K562 (cell line): Measurements from ENCODE around the gene LCN1.

Experiments
- CREBBP ChIP-seq: IDR thresholded peaks from one replicate; pipeline ENCODE4 v1.6.1; 2012; ENCODE audit warnings: low read depth, mild to moderate bottlenecking, control low read depth, inconsistent platforms, low read length
- DIDO1 ChIP-seq: fragments of 450-650 bp; IDR thresholded peaks from 2 replicates; pipeline ENCODE4 v1.6.1; 2016; ENCODE audit warnings: low read depth, missing biosample characterization, missing genetic modification characterization
- DMBX1 ChIP-seq: fragments of 250-450 bp; sonication (Bioruptor Pico); IDR thresholded peaks from 2 replicates; pipeline ENCODE4 v1.8.0; 2022; ENCODE audit warnings: inconsistent platforms, mild to moderate bottlenecking, moderate library complexity, borderline replicate concordance
- ETV6 ChIP-seq, 3 experiments: fragments of 150-350 bp in 1 of 3; sonication (generic) in 1 of 3; formaldehyde crosslinking in 1 of 3; IDR thresholded peaks; 2 replicates each; pipeline versions ENCODE4 v1.6.1 to v1.8.0; 2014 to 2022; ENCODE audit warnings: borderline replicate concordance in 2 of 3, low read depth in 2 of 3, antibody characterized with exemption in 1 of 3, low read length in 1 of 3, mild to moderate bottlenecking in 1 of 3, missing genetic modification reagents in 1 of 3
- FOXK2 ChIP-seq, 2 experiments: fragments of 450-650 bp; IDR thresholded peaks in 1 of 2; conservative IDR thresholded peaks in 1 of 2; 2 replicates each; pipeline ENCODE4 v1.6.1; 2016; ENCODE audit warnings: low read depth in 2 of 2, mild to moderate bottlenecking in 1 of 2
- HMGN3 ChIP-seq: IDR thresholded peaks from 2 replicates; pipeline ENCODE4 v1.6.1; 2011; ENCODE audit warnings: borderline replicate concordance, low read depth, mild to moderate bottlenecking, mixed read lengths, low read length; ENCODE audit not compliant: insufficient read length; ENCODE audit errors: extremely low read depth
- NR2F6 ChIP-seq: fragments of 450-650 bp; formaldehyde crosslinking; IDR thresholded peaks from 2 replicates; pipeline ENCODE4 v1.4.0; 2020; ENCODE audit warnings: mild to moderate bottlenecking
- POLR2AphosphoS5 ChIP-seq: IDR thresholded peaks from 2 replicates; pipeline ENCODE4 v1.6.1; 2011; ENCODE audit warnings: mild to moderate bottlenecking, low read depth, low read length, moderate library complexity; ENCODE audit not compliant: control insufficient read depth, insufficient read depth
- RHOXF2B ChIP-seq: fragments of 250-450 bp; sonication (Bioruptor Pico); conservative IDR thresholded peaks from 2 replicates; pipeline ENCODE4 v1.5.1; 2021
- TEAD2 ChIP-seq: fragments of 450-650 bp; IDR thresholded peaks from 2 replicates; pipeline ENCODE4 v1.6.1; 2016; ENCODE audit warnings: missing genetic modification characterization, control low read depth, missing compliant biosample characterization
- THRAP3 ChIP-seq: fragments of 450-650 bp; IDR thresholded peaks from 2 replicates; pipeline ENCODE4 v1.6.1; 2016; ENCODE audit warnings: mild to moderate bottlenecking, inconsistent platforms, borderline replicate concordance
- ZNF143 ChIP-seq: sonication (generic); formaldehyde crosslinking; IDR thresholded peaks from 2 replicates; pipeline ENCODE4 v1.9.0; 2022; ENCODE audit warnings: mild to moderate bottlenecking, missing genetic modification reagents
- TF ChIP-seq, protein P1 (sequence below), 3 experiments: IDR thresholded peaks in 2 of 3; conservative IDR thresholded peaks in 1 of 3; 2 replicates each; pipeline ENCODE4 v1.5.1; 2011 to 2012; ENCODE audit warnings: low read length in 3 of 3, mild to moderate bottlenecking in 3 of 3, control low read depth in 2 of 3, improper control_type of control experiment in 1 of 3, inconsistent platforms in 1 of 3, low read depth in 1 of 3, mixed read lengths in 1 of 3, moderate library complexity in 1 of 3; ENCODE audit not compliant: insufficient read depth in 2 of 3
- TF ChIP-seq, protein P2 (sequence below): sonication (generic); IDR thresholded peaks from 2 replicates; pipeline ENCODE4 v1.6.1; 2016

DNA sequence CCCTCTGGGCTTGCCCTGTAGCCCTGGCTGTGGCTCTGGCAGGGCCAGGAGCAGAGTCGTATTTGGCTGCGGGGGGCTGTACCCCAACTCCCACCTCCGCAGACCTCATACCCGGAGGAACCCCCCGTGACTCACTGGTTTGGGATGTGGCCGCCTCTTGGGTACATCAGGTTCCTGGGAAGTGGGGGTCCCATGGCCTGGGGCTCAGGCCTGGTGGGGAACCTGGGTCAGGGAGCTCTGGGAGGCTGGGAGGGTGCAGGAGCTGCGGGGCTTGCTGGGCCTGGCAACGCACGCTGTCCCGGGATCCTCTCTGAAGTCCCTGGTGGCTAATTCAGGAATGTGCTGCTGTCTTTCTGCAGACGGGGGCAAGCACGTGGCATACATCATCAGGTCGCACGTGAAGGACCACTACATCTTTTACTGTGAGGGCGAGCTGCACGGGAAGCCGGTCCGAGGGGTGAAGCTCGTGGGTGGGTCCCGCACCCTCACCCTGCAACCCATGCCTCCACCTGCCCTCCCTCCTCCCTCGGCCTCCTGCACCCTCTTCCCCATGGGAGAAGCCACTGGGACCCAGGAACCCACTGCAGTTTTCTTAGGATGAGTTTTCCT is 2.4 kb downstream of the LCN1 start:
- TF ChIP-seq HMGN3 (no peak), FOXK2 (conservative IDR thresholded peaks at IDR 0.05 in 1 of 2, IDR thresholded peaks at IDR 0.05 in 1 of 2; ENCODE audit: low read depth in 2 of 2) (no peak), ETV6 (IDR thresholded peaks at IDR 0.05; ENCODE audit: borderline replicate concordance in 1 of 2, low read depth in 2 of 2, low read length in 1 of 2) (no peak), ETV6 (CRISPR knock-in tag; IDR thresholded peaks at IDR 0.05; ENCODE audit: borderline replicate concordance) (no peak), DMBX1 (CRISPR knock-in tag) (no peak), THRAP3 (no peak), ZNF143 (CRISPR knock-in tag) (no peak), DIDO1 (tag) (no peak), TEAD2 (tag) (no peak), NR2F6 (CRISPR knock-in tag) (no peak), RHOXF2B (CRISPR knock-in tag) (no peak), CREBBP (no peak), POLR2AphosphoS5 (no peak)
- TF ChIP-seq, protein P1, sequence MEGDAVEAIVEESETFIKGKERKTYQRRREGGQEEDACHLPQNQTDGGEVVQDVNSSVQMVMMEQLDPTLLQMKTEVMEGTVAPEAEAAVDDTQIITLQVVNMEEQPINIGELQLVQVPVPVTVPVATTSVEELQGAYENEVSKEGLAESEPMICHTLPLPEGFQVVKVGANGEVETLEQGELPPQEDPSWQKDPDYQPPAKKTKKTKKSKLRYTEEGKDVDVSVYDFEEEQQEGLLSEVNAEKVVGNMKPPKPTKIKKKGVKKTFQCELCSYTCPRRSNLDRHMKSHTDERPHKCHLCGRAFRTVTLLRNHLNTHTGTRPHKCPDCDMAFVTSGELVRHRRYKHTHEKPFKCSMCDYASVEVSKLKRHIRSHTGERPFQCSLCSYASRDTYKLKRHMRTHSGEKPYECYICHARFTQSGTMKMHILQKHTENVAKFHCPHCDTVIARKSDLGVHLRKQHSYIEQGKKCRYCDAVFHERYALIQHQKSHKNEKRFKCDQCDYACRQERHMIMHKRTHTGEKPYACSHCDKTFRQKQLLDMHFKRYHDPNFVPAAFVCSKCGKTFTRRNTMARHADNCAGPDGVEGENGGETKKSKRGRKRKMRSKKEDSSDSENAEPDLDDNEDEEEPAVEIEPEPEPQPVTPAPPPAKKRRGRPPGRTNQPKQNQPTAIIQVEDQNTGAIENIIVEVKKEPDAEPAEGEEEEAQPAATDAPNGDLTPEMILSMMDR (IDR thresholded peaks at IDR 0.05 in 2 of 3, conservative IDR thresholded peaks at IDR 0.05 in 1 of 3; ENCODE audit: insufficient read depth in 2 of 3, low read depth in 1 of 3, low read length in 3 of 3) = no peak; a peak in 1 of 6 replicates
- TF ChIP-seq, protein P2, sequence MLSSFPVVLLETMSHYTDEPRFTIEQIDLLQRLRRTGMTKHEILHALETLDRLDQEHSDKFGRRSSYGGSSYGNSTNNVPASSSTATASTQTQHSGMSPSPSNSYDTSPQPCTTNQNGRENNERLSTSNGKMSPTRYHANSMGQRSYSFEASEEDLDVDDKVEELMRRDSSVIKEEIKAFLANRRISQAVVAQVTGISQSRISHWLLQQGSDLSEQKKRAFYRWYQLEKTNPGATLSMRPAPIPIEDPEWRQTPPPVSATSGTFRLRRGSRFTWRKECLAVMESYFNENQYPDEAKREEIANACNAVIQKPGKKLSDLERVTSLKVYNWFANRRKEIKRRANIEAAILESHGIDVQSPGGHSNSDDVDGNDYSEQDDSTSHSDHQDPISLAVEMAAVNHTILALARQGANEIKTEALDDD = no peak
